A549 (cell line): Measurements from ENCODE around the gene ARID3A. TPM values are rescaled to one million over a fixed set of nuclear protein-coding genes. Genes with fewer than 3 reads are reported as not detected.

Source experiments
- ATAC-seq, 2 experiments: fragments of 200-7000 bp in 1 of 2; fragments of >200 bp in 1 of 2; cut with Nextera tagmentation in 1 of 2; cut with Tn5 transposase in 1 of 2; 3 replicates each; pipeline versions ENCODE4 v1.8.0 to v1.9.1; 2018 to 2020; ENCODE audit warnings: mild to moderate bottlenecking in 1 of 2, moderate library complexity in 1 of 2
- CTCF ChIA-PET: fragments of 300-600 bp; sonication (Branson Sonifier 250); formaldehyde crosslinking; extraction: SDS; loops from one replicate; lab custom pipeline; 2021; ENCODE audit warnings: antibody characterized with exemption, inconsistent platforms; lab: Yijun Ruan, JAX
- POLR2A ChIA-PET: fragments of 350-600 bp; formaldehyde crosslinking; extraction: SDS; loops from one replicate; lab custom pipeline; 2021; ENCODE audit warnings: antibody characterized with exemption, inconsistent platforms; lab: Yijun Ruan, JAX
- DNase-seq, 2 experiments: peaks; one replicate each; pipeline versions ENCODE4 v3.0.0 to v3.0.0-alpha.2; 2011 to 2016; ENCODE audit warnings: low read depth in 1 of 2, low spot score in 1 of 2
- FAIRE-seq: peaks from 2 replicates; lab custom pipeline; 2011; peaks lifted over from hg19 to GRCh38; lab: Jason Lieb, UNC
- H3K27ac ChIP-seq, 2 experiments: fragments of >200 bp; sonication (Bioruptor Twin); formaldehyde crosslinking; 3 replicates each; pipeline ENCODE4 v1.5.1; 2016 to 2017
- H3K4me1 ChIP-seq: fragments of >200 bp; sonication (Bioruptor Twin); formaldehyde crosslinking; 3 replicates; pipeline ENCODE4 v1.6.1; 2016
- H3K4me2 ChIP-seq: fragments of >200 bp; sonication (Bioruptor Twin); formaldehyde crosslinking; 3 replicates; pipeline ENCODE4 v1.6.1; 2016
- H3K4me3 ChIP-seq: fragments of >200 bp; sonication (Bioruptor Twin); formaldehyde crosslinking; 3 replicates; pipeline ENCODE4 v1.5.1; 2016
- H3K9me3 ChIP-seq: fragments of >200 bp; sonication (Bioruptor Twin); formaldehyde crosslinking; 3 replicates; pipeline ENCODE4 v1.6.1; 2016
- CBX2 ChIP-seq: fragments of 200-600 bp; sonication (generic); IDR thresholded peaks from 2 replicates; pipeline ENCODE4 v1.6.1; 2016; ENCODE audit warnings: low read depth, mild to moderate bottlenecking, borderline replicate concordance
- CEBPB ChIP-seq, 2 experiments: fragments of >200 bp in 1 of 2; sonication (Bioruptor Twin) in 1 of 2; formaldehyde crosslinking in 1 of 2; IDR thresholded peaks; 2 replicates each; pipeline ENCODE4 v1.6.1; 2012 to 2016
- ELK1 ChIP-seq: fragments of 150-350 bp; IDR thresholded peaks from 2 replicates; pipeline ENCODE4 v1.6.1; 2014; ENCODE audit warnings: low read depth, mild to moderate bottlenecking, low read length
- FOXS1 ChIP-seq: fragments of 250-450 bp; sonication (Bioruptor Pico); IDR thresholded peaks from 2 replicates; pipeline ENCODE4 v1.5.0; 2020; ENCODE audit warnings: mild to moderate bottlenecking, moderate library complexity
- HOXB5 ChIP-seq: fragments of 250-450 bp; sonication (Bioruptor Pico); IDR thresholded peaks from 2 replicates; pipeline ENCODE4 v1.5.0; 2020; ENCODE audit warnings: mild to moderate bottlenecking, moderate library complexity
- MAZ ChIP-seq: fragments of 150-350 bp; IDR thresholded peaks from 2 replicates; pipeline ENCODE4 v1.6.1; 2014; ENCODE audit warnings: antibody characterized with exemption, low read depth, low read length, borderline replicate concordance
- NFE2L2 ChIP-seq: fragments of 150-350 bp; conservative IDR thresholded peaks from 2 replicates; pipeline ENCODE4 v1.6.1; 2014; ENCODE audit warnings: low read length
- NR3C1 ChIP-seq: fragments of >200 bp; sonication (Bioruptor Twin); formaldehyde crosslinking; IDR thresholded peaks from 3 replicates; pipeline ENCODE4 v1.6.1; 2017
- PHF8 ChIP-seq: fragments of 200-600 bp; sonication (generic); IDR thresholded peaks from 2 replicates; pipeline ENCODE4 v1.6.1; 2016; ENCODE audit warnings: low read depth, mild to moderate bottlenecking, antibody characterized with exemption, moderate library complexity, borderline replicate concordance
- POLR2A ChIP-seq: IDR thresholded peaks from 2 replicates; pipeline ENCODE4 v1.6.1; 2012; ENCODE audit warnings: mild to moderate bottlenecking, low read length
- RAD21 ChIP-seq, 2 experiments: fragments of >200 bp in 1 of 2; sonication (Bioruptor Twin) in 1 of 2; formaldehyde crosslinking in 1 of 2; IDR thresholded peaks in 1 of 2; conservative IDR thresholded peaks in 1 of 2; 2 replicates in 1 of 2; 3 replicates in 1 of 2; pipeline ENCODE4 v1.6.1; 2012 to 2018; ENCODE audit warnings: inconsistent platforms in 1 of 2
- RCOR1 ChIP-seq: fragments of 150-350 bp; IDR thresholded peaks from 2 replicates; pipeline ENCODE4 v1.6.1; 2014; ENCODE audit warnings: antibody characterized with exemption, low read length, low read depth
- RNF2 ChIP-seq: fragments of 200-600 bp; sonication (generic); IDR thresholded peaks from 2 replicates; pipeline ENCODE4 v1.6.1; 2016; ENCODE audit warnings: low read depth, mild to moderate bottlenecking, antibody characterized with exemption, moderate library complexity, borderline replicate concordance
- SMC3 ChIP-seq: fragments of >200 bp; sonication (Bioruptor Twin); formaldehyde crosslinking; IDR thresholded peaks from 3 replicates; pipeline ENCODE4 v1.6.1; 2018; ENCODE audit warnings: inconsistent platforms
- SREBF2 ChIP-seq: fragments of 450-650 bp; IDR thresholded peaks from 2 replicates; pipeline ENCODE4 v1.6.1; 2014; ENCODE audit warnings: mild to moderate bottlenecking, moderate library complexity
- ZC3H11A ChIP-seq: fragments of 450-650 bp; IDR thresholded peaks from 2 replicates; pipeline ENCODE4 v1.6.1; 2014; ENCODE audit warnings: antibody characterized with exemption, mild to moderate bottlenecking
- WGBS: methylation state at CpG from one replicate; pipeline ENCODE4 v1.1.6; 2017; ENCODE audit errors: missing lambda C conversion rate; 5-methylcytosine and 5-hydroxymethylcytosine counted together
- polyA plus RNA-seq, 4 experiments: library from polyadenylated mRNA; depleted of rRNA in 3 of 4; stranded (reverse); fragments of >200 nt; fragmentation: RNase III in 1 of 4; extraction: RNeasy Plus Mini Kit Qiagen cat#74134 plus additional on column Dnase treatment in 1 of 4; gene quantifications; 2 replicates in 3 of 4; 3 replicates in 1 of 4; pipeline ENCODE4 v1.2.3, GENCODE V29; 2011 to 2017
- TF ChIP-seq, protein P1 (sequence below): fragments of >200 bp; sonication (Bioruptor Twin); formaldehyde crosslinking; IDR thresholded peaks from 3 replicates; pipeline ENCODE4 v1.6.1; 2016

ARID3A gene
- polyA plus RNA-seq, 2 of the 4 experiments (the other 2 are of a cell fraction), result 3.3 to 6.1 TPM

- TF ChIP-seq RAD21 (conservative IDR thresholded peaks at IDR 0.05 in 1 of 2, IDR thresholded peaks at IDR 0.05 in 1 of 2) (no peak), POLR2A (no peak), ZC3H11A (no peak)
These were observed 78.5 kb downstream of the ARID3A start (continued) for GRCh38 chr19:1004204-1004802.

DNA sequence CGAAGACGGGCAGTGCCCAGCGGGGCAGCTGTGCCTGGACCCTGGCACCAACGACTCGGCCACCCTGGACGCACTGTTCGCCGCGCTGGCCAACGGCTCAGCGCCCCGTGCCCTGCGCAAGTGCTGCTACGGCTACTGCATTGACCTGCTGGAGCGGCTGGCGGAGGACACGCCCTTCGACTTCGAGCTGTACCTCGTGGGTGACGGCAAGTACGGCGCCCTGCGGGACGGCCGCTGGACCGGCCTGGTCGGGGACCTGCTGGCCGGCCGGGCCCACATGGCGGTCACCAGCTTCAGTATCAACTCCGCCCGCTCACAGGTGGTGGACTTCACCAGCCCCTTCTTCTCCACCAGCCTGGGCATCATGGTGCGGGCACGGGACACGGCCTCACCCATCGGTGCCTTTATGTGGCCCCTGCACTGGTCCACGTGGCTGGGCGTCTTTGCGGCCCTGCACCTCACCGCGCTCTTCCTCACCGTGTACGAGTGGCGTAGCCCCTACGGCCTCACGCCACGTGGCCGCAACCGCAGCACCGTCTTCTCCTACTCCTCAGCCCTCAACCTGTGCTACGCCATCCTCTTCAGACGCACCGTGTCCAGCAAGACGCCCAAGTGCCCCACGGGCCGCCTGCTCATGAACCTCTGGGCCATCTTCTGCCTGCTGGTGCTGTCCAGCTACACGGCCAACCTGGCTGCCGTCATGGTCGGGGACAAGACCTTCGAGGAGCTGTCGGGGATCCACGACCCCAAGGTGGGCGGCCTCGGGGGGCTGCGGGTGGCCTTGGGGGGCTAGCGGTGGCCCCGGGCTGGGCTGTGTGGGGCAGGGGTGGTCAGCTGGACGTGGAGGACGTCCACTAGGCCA lies 79.2 kb downstream of the ARID3A start:
- no peak for TF ChIP-seq FOXS1
- TF ChIP-seq SMC3, result no peak
- no peak for TF ChIP-seq RNF2
- no peak for TF ChIP-seq SREBF2
- TF ChIP-seq NR3C1, result no peak
- TF ChIP-seq MAZ, result no peak
- TF ChIP-seq HOXB5 (CRISPR knock-in tag), result no peak
- TF ChIP-seq CBX2, result no peak
- TF ChIP-seq ELK1, result no peak
- H3K9me3 ChIP-seq, result no peaks in the 10 kb centered on the region
- no peak overlapping the region for H3K27ac ChIP-seq
- H3K4me3 ChIP-seq, result no peak overlapping the region
- no peak for ATAC-seq
- ChIA-PET POLR2A (no interaction called here), CTCF (interaction anchor here (0.9 to 2.1 kb wide), 2 partner anchors 9 to 83 kb away, joined by 4 to 5 read pairs; no protein-coding TSS in a partner anchor)
- 93% methylated on average over 35 of the region's 70 CpGs for WGBS
- peaks cover 7% of the 10 kb centered on the region; the same call in 1 of the 3 replicates for H3K4me1 ChIP-seq
- no peak for DNase-seq
- no peak for FAIRE-seq
- H3K4me2 ChIP-seq, result no peak overlapping the region

DNA sequence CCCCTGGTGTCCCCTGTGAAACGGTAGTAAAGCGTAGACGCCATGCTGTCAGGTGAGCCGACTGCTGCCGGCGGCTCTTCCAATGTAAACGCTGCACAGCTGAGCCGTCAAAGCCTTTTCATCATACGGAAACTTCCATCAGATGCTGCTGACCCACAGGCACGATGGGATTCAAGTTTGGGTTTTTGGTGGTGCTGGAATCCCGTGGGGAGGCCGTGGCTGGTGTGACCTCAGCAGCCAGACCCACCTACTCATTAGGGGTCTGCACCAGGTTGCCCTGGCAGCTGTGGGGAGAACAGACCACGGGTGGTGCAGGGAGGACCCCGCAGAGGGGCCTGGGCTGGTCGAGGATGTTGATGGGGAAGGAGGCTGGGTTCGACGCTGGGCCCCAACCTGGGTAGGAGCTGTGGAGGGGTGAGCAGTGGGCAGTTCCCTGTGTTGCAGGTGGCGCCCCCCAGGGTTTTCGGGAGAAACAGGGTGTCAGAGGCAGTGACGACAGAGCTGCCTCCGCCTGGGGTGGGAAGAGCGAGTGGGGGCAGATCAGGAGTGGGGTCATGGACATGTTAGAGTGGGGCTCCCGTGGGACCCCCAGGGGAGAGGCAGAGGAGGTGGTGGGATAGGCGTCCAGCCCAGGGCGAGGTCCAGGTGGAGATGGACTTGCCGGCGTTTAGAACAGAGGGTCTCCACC lies 81.0 kb downstream of the ARID3A start:
- H3K4me2 ChIP-seq, result no peak overlapping the region
- no peak for DNase-seq
- TF ChIP-seq PHF8 (no peak), RCOR1 (no peak), NFE2L2 (no peak), RAD21 (conservative IDR thresholded peaks at IDR 0.05 in 1 of 2, IDR thresholded peaks at IDR 0.05 in 1 of 2) (no peak), ELK1 (no peak), CEBPB (IDR thresholded peaks at IDR 0.05) (no peak)
- TF ChIP-seq, protein P1, sequence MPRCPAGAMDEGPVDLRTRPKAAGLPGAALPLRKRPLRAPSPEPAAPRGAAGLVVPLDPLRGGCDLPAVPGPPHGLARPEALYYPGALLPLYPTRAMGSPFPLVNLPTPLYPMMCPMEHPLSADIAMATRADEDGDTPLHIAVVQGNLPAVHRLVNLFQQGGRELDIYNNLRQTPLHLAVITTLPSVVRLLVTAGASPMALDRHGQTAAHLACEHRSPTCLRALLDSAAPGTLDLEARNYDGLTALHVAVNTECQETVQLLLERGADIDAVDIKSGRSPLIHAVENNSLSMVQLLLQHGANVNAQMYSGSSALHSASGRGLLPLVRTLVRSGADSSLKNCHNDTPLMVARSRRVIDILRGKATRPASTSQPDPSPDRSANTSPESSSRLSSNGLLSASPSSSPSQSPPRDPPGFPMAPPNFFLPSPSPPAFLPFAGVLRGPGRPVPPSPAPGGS, result no peak
- TF ChIP-seq, all 56 proteins: peak for 0
- Histone ChIP-seq H3K4me3 (no peak overlapping the region), H3K4me1 (no peaks in the 10 kb centered on the region; the same call in 2 of the 3 replicates), H3K27ac (no peak overlapping the region), H3K9me3 (no peaks in the 10 kb centered on the region)
- no peak for FAIRE-seq
- CTCF ChIA-PET, result interaction anchor here (1.1 to 1.2 kb wide), 2 partner anchors 12 to 51 kb away, joined by 3 read pairs; no protein-coding TSS in a partner anchor
- ATAC-seq, result no peak
- POLR2A ChIA-PET, result no interaction called here
- 88% methylated on average over 22 of the region's 27 CpGs for WGBS
